Endothelial cell of umbilical vein (primary cell): Measurements from ENCODE around the gene SLC30A7. TPM values are rescaled to one million over a fixed set of nuclear protein-coding genes. Genes with fewer than 3 reads are reported as not detected.

ENCODE experiments used
- BruUV-seq: library from RNA; stranded (reverse); fragments of 400-500 nt; replicated peaks from 2 replicates; lab custom pipeline; 2021; lab: Mats Ljungman, UMichigan
- CTCF ChIA-PET: fragments of 300-600, 350-600 bp; sonication (Branson Sonifier 250); formaldehyde crosslinking; loops from one replicate; lab custom pipeline; 2021; ENCODE audit warnings: antibody characterized with exemption, inconsistent platforms; lab: Charles Lee
- POLR2A ChIA-PET: fragments of 300-600, 350-600 bp; sonication (Branson Sonifier 250); formaldehyde crosslinking; loops from one replicate; lab custom pipeline; 2021; ENCODE audit warnings: antibody characterized with exemption, inconsistent platforms; lab: Charles Lee
- DNase-seq: peaks from one replicate; pipeline ENCODE4 v3.0.0-alpha.2; 2011; ENCODE audit warnings: low read depth, low spot score
- FAIRE-seq: peaks from 2 replicates; lab custom pipeline; 2011; peaks lifted over from hg19 to GRCh38; lab: Jason Lieb, UNC
- H2AFZ ChIP-seq: 2 replicates; pipeline ENCODE4 v1.6.0; 2012; ENCODE audit warnings: low read depth, low read length, control low read depth, inconsistent platforms
- H3K27ac ChIP-seq: 2 replicates; pipeline ENCODE4 v1.5.1; 2011; ENCODE audit warnings: low read depth, mild to moderate bottlenecking, control low read depth, low read length, moderate library complexity; ENCODE audit not compliant: insufficient read depth
- H3K27me3 ChIP-seq, 2 experiments: 2 replicates each; pipeline versions ENCODE4 v1.6.0 to v1.6.1; 2011; ENCODE audit warnings: low read length in 2 of 2, mixed read lengths in 1 of 2; ENCODE audit not compliant: control insufficient read depth in 2 of 2, insufficient read depth in 2 of 2
- H3K36me3 ChIP-seq, 2 experiments: 2 replicates in 1 of 2; 3 replicates in 1 of 2; pipeline ENCODE4 v1.5.1; 2011; ENCODE audit warnings: low read length in 2 of 2, mild to moderate bottlenecking in 1 of 2, moderate library complexity in 1 of 2; ENCODE audit not compliant: control insufficient read depth in 2 of 2, insufficient read depth in 2 of 2; ENCODE audit errors: extremely low read depth in 1 of 2
- H3K4me1 ChIP-seq: 3 replicates; pipeline ENCODE4 v1.5.1; 2011; ENCODE audit warnings: mild to moderate bottlenecking, low read length; ENCODE audit not compliant: control insufficient read depth, insufficient read depth; ENCODE audit errors: extremely low read depth
- H3K4me2 ChIP-seq: 2 replicates; pipeline ENCODE4 v1.6.1; 2011; ENCODE audit warnings: low read length, control low read depth, mixed read lengths; ENCODE audit not compliant: insufficient read depth
- H3K4me3 ChIP-seq, 3 experiments: fragments of 200-600 bp in 1 of 3; sonication (generic), shearing (Covaris generic) in 1 of 3; replicated peaks in 1 of 3; 2 replicates each; pipeline ENCODE4 v1.5.1; 2011 to 2016; ENCODE audit warnings: control low read depth in 3 of 3, low read length in 3 of 3, mild to moderate bottlenecking in 2 of 3, inconsistent platforms in 1 of 3, low read depth in 1 of 3, moderate library complexity in 1 of 3; ENCODE audit not compliant: insufficient read depth in 1 of 3
- H3K79me2 ChIP-seq: 2 replicates; pipeline ENCODE4 v1.6.0; 2012; ENCODE audit warnings: low read length, inconsistent platforms; ENCODE audit not compliant: control insufficient read depth, insufficient read depth
- H3K9ac ChIP-seq: replicated peaks from 2 replicates; pipeline ENCODE3; 2011; ENCODE audit warnings: low read length, control low read depth; ENCODE audit not compliant: insufficient read depth; ENCODE audit errors: extremely low read depth
- H3K9me1 ChIP-seq: replicated peaks from 3 replicates; pipeline ENCODE4 v1.6.0; 2011; ENCODE audit warnings: mild to moderate bottlenecking, low read length; ENCODE audit not compliant: control insufficient read depth, insufficient read depth; ENCODE audit errors: extremely low read depth
- H3K9me3 ChIP-seq: replicated peaks from 2 replicates; pipeline ENCODE4 v1.5.1; 2012; ENCODE audit warnings: low read length, inconsistent platforms; ENCODE audit not compliant: control insufficient read depth, insufficient read depth
- H4K20me1 ChIP-seq: replicated peaks from 2 replicates; pipeline ENCODE3; 2011; ENCODE audit warnings: mild to moderate bottlenecking, low read length; ENCODE audit not compliant: control insufficient read depth, insufficient read depth; ENCODE audit errors: extremely low read depth
- CTCF ChIP-seq, 2 donors: IDR thresholded peaks; 1 replicate in 1 of 2; 2 replicates in 1 of 2; pipeline ENCODE4 v1.5.1; 2011; ENCODE audit warnings: low read length in 2 of 2, mild to moderate bottlenecking in 2 of 2, moderate library complexity in 2 of 2, control low read depth in 1 of 2, inconsistent platforms in 1 of 2, low read depth in 1 of 2; ENCODE audit not compliant: insufficient read depth in 1 of 2; ENCODE audit errors: extremely low read depth in 1 of 2
- EZH2 ChIP-seq: IDR thresholded peaks from 2 replicates; pipeline ENCODE4 v1.6.1; 2012; ENCODE audit warnings: borderline replicate concordance, low read depth, mild to moderate bottlenecking, moderate library complexity, low read length, inconsistent platforms; ENCODE audit not compliant: severe bottlenecking
- FOS ChIP-seq: IDR thresholded peaks from 2 replicates; pipeline ENCODE4 v1.6.1; 2011; ENCODE audit warnings: mild to moderate bottlenecking, low read length, moderate library complexity, borderline replicate concordance; ENCODE audit not compliant: insufficient read depth
- GATA2 ChIP-seq: IDR thresholded peaks from 2 replicates; pipeline ENCODE4 v1.7.0; 2011; ENCODE audit warnings: low read depth, mild to moderate bottlenecking, moderate library complexity, mixed read lengths, low read length; ENCODE audit not compliant: insufficient read length, insufficient read depth
- JUN ChIP-seq: IDR thresholded peaks from 2 replicates; pipeline ENCODE4 v1.6.1; 2011; ENCODE audit warnings: borderline replicate concordance, low read depth; ENCODE audit not compliant: insufficient read length, insufficient read depth
- MAX ChIP-seq: IDR thresholded peaks from 2 replicates; pipeline ENCODE4 v1.6.1; 2011; ENCODE audit not compliant: insufficient read depth, insufficient read length
- MYC ChIP-seq: IDR thresholded peaks from one replicate; pipeline ENCODE4 v1.6.1; 2011; ENCODE audit warnings: mild to moderate bottlenecking, low read depth, low read length
- POLR2A ChIP-seq: IDR thresholded peaks from 2 replicates; pipeline ENCODE4 v1.6.1; 2012; ENCODE audit warnings: low read depth, mild to moderate bottlenecking, control low read depth, low read length
- POLR2AphosphoS5 ChIP-seq: IDR thresholded peaks from 2 replicates; pipeline ENCODE4 v1.6.1; 2012; ENCODE audit warnings: low read depth, mild to moderate bottlenecking, control low read depth, low read length, moderate library complexity; ENCODE audit not compliant: insufficient read depth
- dilution Hi-C: fragments of 300-500 bp; cut with MboI; formaldehyde crosslinking; loops from one replicate; pipeline ENCODE4 v1.15.0; 2019; ENCODE audit warnings: low sequenced_read_pairs; ENCODE audit not compliant: extremely low pct_ligation_motif_present
- intact Hi-C: fragments of 100-400 bp; cut with micrococcal nuclease; formaldehyde crosslinking; loops from one replicate; pipeline ENCODE4 v1.10.0; 2022
- polyA plus RNA-seq, 4 experiments: library from polyadenylated mRNA; depleted of rRNA in 3 of 4; stranded (reverse) in 3 of 4; unstranded in 1 of 4; fragments of >200 nt; gene quantifications; 2 replicates each; pipeline versions ENCODE4 v1.2.1 to v1.2.3, GENCODE V29; 2011 to 2012; ENCODE audit warnings: missing spikeins in 1 of 4
- total RNA-seq: library from RNA; stranded (reverse); gene quantifications from 2 replicates; pipeline ENCODE4 v1.2.3, GENCODE V29; 2021

SLC30A7 gene
- total and polyA plus RNA-seq, 2 donors (not counting 3 experiments of a cell fraction or from before 2014, with no cell fraction given), result 9.3 to 38.6 TPM

- DNase-seq (no peak), FAIRE-seq (peak; percentile 21)
- H3K4me1 ChIP-seq, result peaks cover 3% of the 10 kb centered on the region
- no peaks in the 10 kb centered on the region for H4K20me1 ChIP-seq
- ChIA-PET CTCF (interaction anchor here (0.9 to 1.8 kb wide), 2 partner anchors 14 to 17 kb away, joined by 4 read pairs; no protein-coding TSS in a partner anchor), POLR2A (no interaction called here)
- no peak overlapping the region for H3K9ac ChIP-seq
- H3K4me3 ChIP-seq, result no peak overlapping the region
- no peaks in the 10 kb centered on the region for H3K36me3 ChIP-seq
- H3K27ac ChIP-seq, result no peak overlapping the region
- no peak for TF ChIP-seq MAX
- TF ChIP-seq EZH2, result no peak
- TF ChIP-seq POLR2AphosphoS5, result no peak
- TF ChIP-seq GATA2, result no peak
- no peak for TF ChIP-seq FOS
- no peak for TF ChIP-seq POLR2A
- no peak for TF ChIP-seq CTCF (IDR thresholded peaks at IDR 0.05; ENCODE audit: extremely low read depth in 1 of 2, insufficient read depth in 1 of 2, low read depth in 1 of 2, low read length in 2 of 2)
- TF ChIP-seq JUN, result no peak
- TF ChIP-seq MYC, result no peak
- no peaks in the 10 kb centered on the region for H3K9me3 ChIP-seq
- no TSS peak for BruUV-seq
- H3K4me2 ChIP-seq, result no peak overlapping the region
- H3K9me1 ChIP-seq, result no peaks in the 10 kb centered on the region
- dilution Hi-C loops, result loop anchor here (25.0 kb wide), 1 partner anchor 239 kb away; no protein-coding TSS in a partner anchor
- no peaks in the 10 kb centered on the region for H3K79me2 ChIP-seq
- H2AFZ ChIP-seq, result peak overlapping the region; percentile 15
- intact Hi-C loops, result no loop called here
- no peaks in the 10 kb centered on the region for H3K27me3 ChIP-seq
Observed at GRCh38 chr1:100851726-100852125, 44.2 kb upstream of the SLC30A7 start.
